CD4-positive, alpha-beta memory T cell (primary cell): ENCODE results near the gene TMEM245. TPM values are rescaled to one million over a fixed set of nuclear protein-coding genes. Genes with fewer than 3 reads are reported as not detected.

ENCODE experiments used
- CTCF ChIA-PET: fragments of 350-600 bp; sonication (Branson Sonifier 250); formaldehyde crosslinking; loops from one replicate; lab custom pipeline; 2021; ENCODE audit warnings: inconsistent platforms; ENCODE audit not compliant: partially characterized antibody; lab: Charles Lee
- POLR2A ChIA-PET: fragments of 350-600 bp; sonication (Branson Sonifier 250); formaldehyde crosslinking; loops from one replicate; lab custom pipeline; 2021; ENCODE audit not compliant: partially characterized antibody; lab: Charles Lee
- DNase-seq, 5 donors: peaks; one replicate each; pipeline versions ENCODE4 v3.0.0 to v3.0.0-alpha.2; 2020 to 2022; ENCODE audit warnings: mixed read lengths in 1 of 5
- H3K27ac ChIP-seq: one replicate; pipeline ENCODE4 v1.7.0; 2013; ENCODE audit warnings: low read depth, low read length
- H3K27me3 ChIP-seq: 2 replicates; pipeline ENCODE4 v1.7.0; 2013; ENCODE audit warnings: mild to moderate bottlenecking, low read length, moderate library complexity; ENCODE audit not compliant: insufficient read depth
- H3K36me3 ChIP-seq: 2 replicates; pipeline ENCODE4 v1.7.0; 2013; ENCODE audit warnings: mild to moderate bottlenecking, low read length, moderate library complexity; ENCODE audit not compliant: insufficient read depth
- H3K4me1 ChIP-seq: 2 replicates; pipeline ENCODE4 v1.7.0; 2013; ENCODE audit warnings: mild to moderate bottlenecking, low read length, moderate library complexity; ENCODE audit not compliant: insufficient read depth
- H3K4me3 ChIP-seq, 2 donors: one replicate each; pipeline ENCODE4 v1.7.0; 2013; ENCODE audit warnings: low read length in 2 of 2, mild to moderate bottlenecking in 1 of 2
- H3K9me3 ChIP-seq, 2 donors: one replicate each; pipeline ENCODE4 v1.7.0; 2013; ENCODE audit warnings: low read length in 2 of 2, control low read depth in 1 of 2; ENCODE audit not compliant: control insufficient read depth in 1 of 2
- H3K27ac Mint-ChIP-seq, 7 donors: one replicate each; pipeline ENCODE4 v1.8.0; 2020 to 2021; ENCODE audit warnings: mixed read lengths in 7 of 7, mild to moderate bottlenecking in 6 of 7, inconsistent platforms in 3 of 7, moderate library complexity in 3 of 7
- H3K27me3 Mint-ChIP-seq, 2 donors: one replicate each; pipeline ENCODE4 v1.8.0; 2020 to 2021; ENCODE audit warnings: mixed read lengths in 2 of 2
- H3K36me3 Mint-ChIP-seq, 2 donors: one replicate each; pipeline ENCODE4 v1.8.0; 2020 to 2021; ENCODE audit warnings: mixed read lengths in 2 of 2, inconsistent platforms in 1 of 2, mild to moderate bottlenecking in 1 of 2
- H3K4me1 Mint-ChIP-seq, 4 donors: one replicate each; pipeline ENCODE4 v1.8.0; 2020 to 2021; ENCODE audit warnings: mixed read lengths in 4 of 4, mild to moderate bottlenecking in 1 of 4
- H3K4me3 Mint-ChIP-seq, 8 donors: one replicate each; pipeline ENCODE4 v1.8.0; 2020 to 2021; ENCODE audit warnings: mixed read lengths in 8 of 8, mild to moderate bottlenecking in 7 of 8, moderate library complexity in 6 of 8, inconsistent platforms in 3 of 8
- H3K9me3 Mint-ChIP-seq, 8 donors: one replicate each; pipeline ENCODE4 v1.8.0; 2020 to 2021; ENCODE audit warnings: mixed read lengths in 8 of 8, mild to moderate bottlenecking in 5 of 8, inconsistent platforms in 3 of 8, moderate library complexity in 1 of 8
- intact Hi-C: fragments of 100-400 bp; cut with micrococcal nuclease; formaldehyde crosslinking; loops from one replicate; pipeline ENCODE4 v1.15.1; 2023
- polyA plus RNA-seq, 2 donors: library from polyadenylated mRNA; unstranded; fragments of 300-500 nt; fragmentation: Illumina TruSeq; gene quantifications; one replicate each; pipeline ENCODE4 v1.2.3, GENCODE V29; 2021
- total RNA-seq, 2 experiments: library from RNA; stranded (reverse); gene quantifications; one replicate each; pipeline ENCODE4 v1.2.3, GENCODE V29; 2021

Gene TMEM245
- total and polyA plus RNA-seq, 4 experiments from 2014 or later: 28.9 to 74.3 (median 57.0) TPM

DNA sequence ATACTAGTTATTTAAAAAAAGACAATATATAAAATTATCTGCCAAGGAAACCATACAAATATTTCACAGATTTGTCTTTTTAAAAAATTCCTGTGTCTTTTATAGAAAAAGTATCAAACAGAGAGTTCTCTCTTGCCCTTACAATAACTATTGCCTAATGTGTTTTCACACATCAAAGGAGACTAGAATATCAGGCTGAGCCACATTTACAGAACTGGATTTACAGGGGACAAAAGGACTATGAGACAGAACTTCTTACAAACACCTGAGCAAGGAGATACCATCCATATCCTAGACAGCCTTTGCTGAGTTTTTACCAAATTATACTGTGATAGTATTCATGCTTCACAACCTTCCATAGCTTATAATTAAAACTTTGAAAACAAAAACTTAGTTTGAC lies 34.2 kb downstream of the TMEM245 start:
- peaks cover 39% of the 10 kb centered on the region for H3K36me3 ChIP-seq
- H3K4me3 Mint-ChIP-seq: no peak overlapping the region
- no peak overlapping the region for H3K27ac Mint-ChIP-seq
- peaks cover 49 to 60% of the 10 kb centered on the region in 2 donors for H3K36me3 Mint-ChIP-seq
- no peaks in the 10 kb centered on the region for H3K9me3 ChIP-seq
- ChIA-PET POLR2A (no interaction called here), CTCF (no interaction called here)
- no peaks in the 10 kb centered on the region for H3K4me1 ChIP-seq
- H3K4me3 ChIP-seq: no peak overlapping the region
- no peak for DNase-seq
- peaks cover 4 to 14% (median 7%) of the 10 kb centered on the region in 4 donors for H3K4me1 Mint-ChIP-seq
- H3K9me3 Mint-ChIP-seq: no peaks in the 10 kb centered on the region
- H3K27me3 ChIP-seq: no peaks in the 10 kb centered on the region
- intact Hi-C loops: no loop called here
- no peaks in the 10 kb centered on the region for H3K27me3 Mint-ChIP-seq
- H3K27ac ChIP-seq: no peak overlapping the region

DNA sequence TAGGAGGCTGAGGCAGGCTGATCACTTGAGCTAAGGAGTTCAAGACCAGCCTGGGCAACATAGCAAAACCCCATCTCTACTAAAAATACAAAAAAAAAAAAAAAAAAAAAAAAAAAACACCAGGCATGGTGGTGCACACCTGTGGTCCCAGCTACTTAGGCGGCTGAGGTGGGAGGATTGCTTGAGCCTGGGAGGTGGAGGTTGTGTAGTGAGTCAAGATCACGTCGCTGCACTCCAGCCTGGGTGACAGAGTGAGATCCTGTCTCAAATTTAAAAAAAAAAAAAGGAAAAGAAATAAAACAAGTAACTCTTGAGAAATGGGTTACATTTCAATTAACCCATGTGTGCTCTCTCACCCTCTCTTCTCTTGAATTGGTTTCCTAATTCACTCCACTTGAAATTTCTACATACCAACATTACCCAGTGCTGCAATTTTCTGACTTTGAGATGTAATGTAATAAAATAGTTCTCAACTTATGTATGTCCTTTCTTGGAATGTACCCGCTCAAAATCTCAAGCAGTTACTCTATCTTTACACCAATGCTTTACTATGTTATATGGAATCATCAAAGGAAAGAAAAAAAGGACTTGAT lies 35.8 kb downstream of the TMEM245 start:
- CTCF ChIA-PET: interaction anchor here (1.2 kb wide), 1 partner anchor 59 kb away, joined by 3 read pairs; no protein-coding TSS in a partner anchor
- no peak for DNase-seq
- peaks cover 48% of the 10 kb centered on the region for H3K36me3 ChIP-seq

DNA sequence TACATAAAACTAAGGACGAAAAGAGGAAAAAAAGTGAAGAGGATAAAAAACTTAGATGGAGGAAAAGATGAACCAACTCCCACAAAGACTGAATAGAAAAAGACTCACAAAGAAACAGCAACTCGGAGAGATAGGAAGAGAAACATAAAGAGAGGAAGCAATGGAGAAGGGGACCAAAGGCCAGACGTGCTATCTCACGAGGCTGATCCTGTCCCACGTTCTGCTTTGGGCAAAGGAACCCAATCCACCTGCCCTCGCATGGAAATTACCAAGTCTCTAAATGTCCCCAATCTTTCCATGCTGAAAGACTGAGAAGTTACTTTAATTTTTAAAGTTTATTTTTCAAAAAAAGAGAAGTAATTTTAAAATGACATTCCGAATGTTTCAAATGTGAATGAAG lies 36.6 kb downstream of the TMEM245 start:
- Histone ChIP-seq H3K36me3 (peaks cover 51% of the 10 kb centered on the region), H3K4me1 (no peaks in the 10 kb centered on the region), H3K9me3 (no peaks in the 10 kb centered on the region), H3K27ac (no peak overlapping the region), H3K27me3 (no peaks in the 10 kb centered on the region), H3K4me3 (no peak overlapping the region)
- Mint-ChIP-seq H3K36me3 (peaks cover 62 to 69% of the 10 kb centered on the region in 2 donors), H3K4me1 (peaks cover 4 to 14% (median 7%) of the 10 kb centered on the region in 4 donors), H3K27me3 (no peaks in the 10 kb centered on the region), H3K27ac (peak overlapping the region in 2 of 7 donors; percentile 31 to 52), H3K4me3 (no peak overlapping the region), H3K9me3 (no peaks in the 10 kb centered on the region)
- CTCF ChIA-PET: no interaction called here
- POLR2A ChIA-PET: no interaction called here
- intact Hi-C loops: loop anchor here (5.0 kb wide), 1 partner anchor 34 kb away; the partner anchor contains the start of gene TMEM245
- no peak for DNase-seq

More for the DNA sequence above, 35.8 kb downstream of the TMEM245 start:
- Mint-ChIP-seq H3K4me3 (no peak overlapping the region), H3K9me3 (no peaks in the 10 kb centered on the region), H3K27ac (peak overlapping the region in 2 of 7 donors; percentile 11 to 18), H3K4me1 (peaks cover 4 to 14% (median 7%) of the 10 kb centered on the region in 4 donors), H3K27me3 (no peaks in the 10 kb centered on the region), H3K36me3 (peaks cover 60 to 66% of the 10 kb centered on the region in 2 donors)
- POLR2A ChIA-PET: no interaction called here
- intact Hi-C loops: loop anchor here (5.0 kb wide), 1 partner anchor 33 kb away; the partner anchor contains the start of gene TMEM245
- Histone ChIP-seq H3K4me3 (no peak overlapping the region), H3K4me1 (no peaks in the 10 kb centered on the region), H3K9me3 (no peaks in the 10 kb centered on the region), H3K27ac (no peak overlapping the region), H3K27me3 (no peaks in the 10 kb centered on the region)

DNA sequence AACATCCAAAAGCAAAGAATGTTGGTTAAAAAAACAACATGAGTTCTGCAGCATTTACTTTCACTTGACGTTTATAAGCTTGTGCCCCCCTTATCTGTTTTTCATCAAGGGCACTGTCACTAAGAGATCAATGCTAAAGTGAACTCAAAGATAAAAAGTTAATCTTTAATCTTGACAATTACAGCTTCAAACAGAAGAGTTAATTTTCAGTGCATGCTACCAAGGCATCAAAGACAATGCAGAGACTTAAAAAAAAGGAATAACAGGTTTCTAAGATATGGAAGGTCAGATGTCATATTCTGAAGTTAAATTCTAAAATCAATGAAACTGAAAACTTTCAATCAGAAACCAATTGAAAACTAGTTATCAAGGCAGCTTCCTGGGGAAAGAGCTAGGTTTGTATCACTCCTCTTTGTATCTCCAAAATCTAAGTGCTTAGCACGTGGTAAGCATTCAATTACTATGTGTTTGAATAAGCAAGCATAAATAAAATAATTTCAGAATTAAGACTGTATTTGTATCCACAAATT lies 37.6 kb downstream of the TMEM245 start:
- Mint-ChIP-seq H3K27ac (no peak overlapping the region), H3K36me3 (peaks cover 61 to 69% of the 10 kb centered on the region in 2 donors), H3K4me3 (no peak overlapping the region), H3K27me3 (no peaks in the 10 kb centered on the region), H3K4me1 (peaks cover 4 to 14% (median 7%) of the 10 kb centered on the region in 4 donors), H3K9me3 (no peaks in the 10 kb centered on the region)
- Histone ChIP-seq H3K27me3 (no peaks in the 10 kb centered on the region), H3K4me3 (no peak overlapping the region), H3K27ac (no peak overlapping the region), H3K36me3 (peaks cover 43% of the 10 kb centered on the region), H3K9me3 (no peaks in the 10 kb centered on the region), H3K4me1 (no peaks in the 10 kb centered on the region)
- POLR2A ChIA-PET: interaction anchor here (1.3 to 1.4 kb wide), 2 partner anchors 18 to 38 kb away, joined by 5 read pairs; partner anchors contain the start of gene TMEM245
- CTCF ChIA-PET: interaction anchor here (1.2 kb wide), 1 partner anchor 61 kb away, joined by 3 read pairs; no protein-coding TSS in a partner anchor
- no peak for DNase-seq
- intact Hi-C loops: loop anchor here (5.0 kb wide), 1 partner anchor 35 kb away; the partner anchor contains the start of gene TMEM245

DNA sequence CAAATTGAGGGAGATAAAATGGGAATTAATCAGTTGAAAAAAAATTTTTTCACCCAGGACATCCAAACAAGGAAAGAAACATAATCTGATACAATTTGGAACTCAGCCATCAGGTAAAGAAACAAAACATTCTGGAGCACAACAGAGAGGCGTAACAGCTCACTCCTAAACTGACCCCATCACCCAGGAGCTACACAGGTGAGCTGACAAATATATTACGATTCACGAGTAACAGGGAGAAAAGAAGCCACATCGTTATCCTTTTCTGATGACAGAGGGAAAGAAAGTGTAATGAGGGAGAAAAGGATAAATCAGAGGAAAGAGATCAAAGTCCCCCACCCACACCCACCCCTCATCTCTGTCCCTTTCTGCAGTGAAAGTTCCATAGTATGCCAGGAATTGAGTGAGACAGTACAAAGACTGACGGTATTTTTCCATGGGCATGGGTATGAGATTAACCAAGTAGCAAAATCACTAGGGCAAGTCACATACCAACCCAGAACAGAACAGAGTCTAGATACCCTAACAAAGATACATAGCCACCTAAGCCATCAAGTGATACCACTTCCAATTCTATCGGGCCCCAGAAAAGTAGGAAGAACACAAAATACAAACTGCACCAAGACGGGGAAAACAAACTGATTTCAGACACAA lies 45.4 kb downstream of the TMEM245 start:
- intact Hi-C loops: no loop called here
- CTCF ChIA-PET: no interaction called here
- Histone ChIP-seq H3K27ac (no peak overlapping the region), H3K4me1 (no peaks in the 10 kb centered on the region), H3K9me3 (no peaks in the 10 kb centered on the region), H3K4me3 (no peak overlapping the region), H3K27me3 (no peaks in the 10 kb centered on the region), H3K36me3 (peaks cover 42% of the 10 kb centered on the region)
- H3K4me1 Mint-ChIP-seq: peaks cover 0 to 8% (median 1%) of the 10 kb centered on the region in 4 donors
- no peak overlapping the region for H3K4me3 Mint-ChIP-seq
- no peak for DNase-seq
- H3K27me3 Mint-ChIP-seq: no peaks in the 10 kb centered on the region
- no peaks in the 10 kb centered on the region for H3K9me3 Mint-ChIP-seq
- H3K27ac Mint-ChIP-seq: peak overlapping the region in 3 of 7 donors; percentile 8 to 79 (median 18)
- POLR2A ChIA-PET: interaction anchor here (1.2 kb wide), 1 partner anchor 23 kb away, joined by 3 read pairs; no protein-coding TSS in a partner anchor
- peaks cover 38 to 61% of the 10 kb centered on the region in 2 donors for H3K36me3 Mint-ChIP-seq

DNA sequence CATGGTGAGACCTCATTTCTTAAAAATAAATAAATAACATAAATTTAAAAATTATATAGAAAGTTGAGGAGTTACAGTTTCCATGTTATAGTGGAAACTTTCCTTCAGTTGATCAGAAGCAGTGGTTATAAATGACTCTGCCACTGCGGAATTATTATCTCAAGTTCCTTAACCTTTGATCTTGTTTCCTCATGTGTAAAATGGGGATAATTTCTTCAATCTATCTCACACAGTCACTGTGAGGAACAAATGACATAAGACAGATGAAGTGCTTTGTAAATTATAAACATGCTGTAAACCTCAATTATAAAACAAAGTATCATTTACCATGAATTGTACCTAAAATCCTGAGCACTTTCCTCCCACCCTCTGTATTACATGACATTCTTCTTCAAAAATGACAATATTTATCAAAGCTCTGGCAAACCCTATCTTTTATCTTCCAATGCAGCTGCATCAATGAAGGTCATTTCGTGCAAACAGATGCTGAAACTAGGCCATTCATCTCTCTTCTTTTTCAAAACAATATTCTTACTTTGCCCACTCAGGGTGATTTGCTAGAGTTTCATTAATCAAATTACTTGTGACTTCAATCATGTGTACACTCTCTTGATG lies 46.8 kb downstream of the TMEM245 start:
- H3K4me3 ChIP-seq: no peak overlapping the region
- H3K27me3 ChIP-seq: no peaks in the 10 kb centered on the region
- POLR2A ChIA-PET: interaction anchor here (1.2 to 1.4 kb wide), 2 partner anchors 25 to 28 kb away, joined by 3 read pairs; no protein-coding TSS in a partner anchor

More for the DNA sequence above, 46.8 kb downstream of the TMEM245 start:
- no peaks in the 10 kb centered on the region for H3K9me3 Mint-ChIP-seq
- CTCF ChIA-PET: no interaction called here
- H3K9me3 ChIP-seq: no peaks in the 10 kb centered on the region
- H3K27ac ChIP-seq: no peak overlapping the region
- H3K27ac Mint-ChIP-seq: peak overlapping the region in 1 of 7 donors; percentile 65
- no peak for DNase-seq
- H3K4me1 ChIP-seq: no peaks in the 10 kb centered on the region
- H3K4me3 Mint-ChIP-seq: no peak overlapping the region
- peaks cover 23 to 49% of the 10 kb centered on the region in 2 donors for H3K36me3 Mint-ChIP-seq
- H3K4me1 Mint-ChIP-seq: peaks cover 0 to 6% (median 1%) of the 10 kb centered on the region in 4 donors
- no peaks in the 10 kb centered on the region for H3K27me3 Mint-ChIP-seq
- H3K36me3 ChIP-seq: peaks cover 35% of the 10 kb centered on the region
- intact Hi-C loops: no loop called here
